ENCODE data around the gene NOS1AP.

The NOS1AP gene

GRCh38 chr1:162136760-162137159, 67.3 kb downstream of the NOS1AP start:
- no peak overlapping the region for H3K4me3 ChIP-seq (ENCODE audit: low read depth, low read length)

GRCh38 chr1:162137179-162137960, 67.9 kb downstream of the NOS1AP start:
- no peak overlapping the region for H3K4me3 ChIP-seq (ENCODE audit: low read depth, low read length)

GRCh38 chr1:162138112-162138511, 68.6 kb downstream of the NOS1AP start:
- no peak overlapping the region for H3K4me3 ChIP-seq (ENCODE audit: low read depth, low read length)

- H3K4me3 ChIP-seq (ENCODE audit: low read depth, low read length), result no peak overlapping the region
These were observed 69.2 kb downstream of the NOS1AP start for GRCh38 chr1:162138599-162139181.

- no peak overlapping the region for H3K4me3 ChIP-seq (ENCODE audit: low read depth, low read length)
These were observed 69.7 kb downstream of the NOS1AP start for GRCh38 chr1:162139211-162139610.

GRCh38 chr1:162141281-162142054, 72.0 kb downstream of the NOS1AP start:
- no peak overlapping the region for H3K4me3 ChIP-seq (ENCODE audit: low read depth, low read length)

GRCh38 chr1:162142968-162143367, 73.5 kb downstream of the NOS1AP start:
- no peak overlapping the region for H3K4me3 ChIP-seq (ENCODE audit: low read depth, low read length)

GRCh38 chr1:162144268-162144667, 74.8 kb downstream of the NOS1AP start:
- no peak overlapping the region for H3K4me3 ChIP-seq (ENCODE audit: low read depth, low read length)

GRCh38 chr1:162144853-162145252, 75.4 kb downstream of the NOS1AP start:
- H3K4me3 ChIP-seq (ENCODE audit: low read depth, low read length), result no peak overlapping the region

- H3K4me3 ChIP-seq (ENCODE audit: low read depth, low read length), result no peak overlapping the region
These were observed 75.9 kb downstream of the NOS1AP start for GRCh38 chr1:162145280-162145965.

GRCh38 chr1:162145966-162146696, 76.6 kb downstream of the NOS1AP start:
- H3K4me3 ChIP-seq (ENCODE audit: low read depth, low read length), result no peak overlapping the region

- no peak overlapping the region for H3K4me3 ChIP-seq (ENCODE audit: low read depth, low read length)
These were observed 78.3 kb downstream of the NOS1AP start for GRCh38 chr1:162147760-162148159.

- no peak overlapping the region for H3K4me3 ChIP-seq (ENCODE audit: low read depth, low read length)
These were observed 80.6 kb downstream of the NOS1AP start for GRCh38 chr1:162150112-162150511.

GRCh38 chr1:162151900-162152829, 82.7 kb downstream of the NOS1AP start:
- no peak overlapping the region for H3K4me3 ChIP-seq (ENCODE audit: low read depth, low read length)

GRCh38 chr1:162153374-162153773, 83.9 kb downstream of the NOS1AP start:
- no peak overlapping the region for H3K4me3 ChIP-seq (ENCODE audit: low read depth, low read length)

- no peak overlapping the region for H3K4me3 ChIP-seq (ENCODE audit: low read depth, low read length)
These were observed 88.0 kb downstream of the NOS1AP start for GRCh38 chr1:162157469-162157868.

- H3K4me3 ChIP-seq (ENCODE audit: low read depth, low read length), result no peak overlapping the region
These were observed 89.3 kb downstream of the NOS1AP start for GRCh38 chr1:162158624-162159271.

GRCh38 chr1:162159515-162159914, 90.0 kb downstream of the NOS1AP start:
- no peak overlapping the region for H3K4me3 ChIP-seq (ENCODE audit: low read depth, low read length)

GRCh38 chr1:162161916-162162550, 92.5 kb downstream of the NOS1AP start:
- H3K4me3 ChIP-seq (ENCODE audit: low read depth, low read length), result no peak overlapping the region
